NCI-H446 treated with DMSO at 0.1 percent for 48 hours (cell line): ENCODE measurements around the gene AKAP7.

Experiments
- DNase-seq: peaks from one replicate; lab custom pipeline; 2025; lab: John Stamatoyannopoulos, UW

Gene AKAP7

DNA sequence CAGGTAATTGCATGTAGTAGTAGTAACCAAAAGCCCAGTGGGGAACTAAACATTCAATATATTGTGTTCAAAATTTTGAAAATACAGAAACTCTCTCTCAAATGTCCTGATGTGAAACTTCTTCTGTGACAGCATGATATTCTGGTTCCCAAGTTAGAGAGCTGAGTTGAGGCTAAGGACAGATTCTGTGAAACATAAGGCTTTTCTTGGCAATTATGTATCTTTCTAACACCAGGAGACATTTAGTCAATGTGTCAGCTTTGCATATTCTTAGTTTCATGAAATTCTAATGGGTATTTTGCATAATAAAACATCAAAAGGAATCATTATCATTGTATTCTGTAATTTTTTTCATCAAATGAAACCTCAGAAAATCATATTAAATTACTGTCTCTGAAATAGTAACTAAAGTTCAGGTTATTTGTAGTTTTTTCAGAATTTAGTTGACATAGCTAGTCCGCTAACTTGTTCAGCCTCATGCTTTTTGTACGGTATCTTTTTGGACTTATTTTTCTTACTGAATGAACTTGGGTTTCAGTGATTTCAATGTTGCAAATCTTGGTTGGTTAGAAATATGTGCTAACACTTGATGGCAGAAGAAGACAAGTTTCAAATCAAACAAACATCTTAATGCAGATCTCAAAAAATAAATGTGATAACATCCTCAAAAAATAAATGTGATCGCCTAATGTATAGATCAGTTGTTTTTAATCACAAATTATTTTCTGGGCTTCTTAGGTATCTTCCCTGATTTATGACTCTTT, 70.4 kb downstream of the AKAP7 start:
- DNase-seq, result no peak

DNA sequence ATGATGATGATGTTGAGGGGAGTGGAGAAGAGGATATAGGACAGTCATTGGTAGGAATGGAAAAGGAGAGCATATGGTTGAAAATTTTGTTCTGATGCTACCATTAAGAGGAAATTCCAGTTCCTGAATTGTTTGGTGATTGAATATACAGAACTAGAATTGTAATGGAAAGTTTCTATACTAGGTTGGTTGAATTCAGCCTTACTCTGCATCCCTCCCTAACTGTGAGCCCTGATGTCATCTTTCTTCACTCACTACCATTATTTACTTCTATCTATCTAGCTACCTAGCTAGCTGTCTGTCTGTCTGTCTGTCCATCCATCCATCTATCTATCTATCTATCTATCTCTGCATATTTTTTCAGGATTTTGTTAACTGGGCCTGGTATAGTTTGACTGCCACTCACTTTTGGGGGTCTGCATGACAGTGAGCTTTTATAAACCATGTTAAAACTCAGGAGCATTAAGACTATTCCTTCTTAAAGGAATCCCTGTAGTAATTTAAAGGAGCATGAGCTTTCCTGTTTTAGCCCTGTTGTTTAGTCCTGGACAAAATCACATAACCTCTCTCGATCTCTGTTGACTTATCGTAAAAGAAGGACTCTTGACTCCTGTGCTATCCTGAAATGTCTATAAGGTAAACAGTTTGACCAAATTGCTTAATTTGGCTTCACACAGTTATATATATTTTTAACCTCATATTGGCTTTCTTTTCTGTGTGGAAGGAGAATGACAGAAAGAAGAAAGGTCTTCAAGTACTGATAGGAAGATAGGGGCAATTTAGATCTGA, 71.4 kb downstream of the AKAP7 start:
- DNase-seq, result no peak

DNA sequence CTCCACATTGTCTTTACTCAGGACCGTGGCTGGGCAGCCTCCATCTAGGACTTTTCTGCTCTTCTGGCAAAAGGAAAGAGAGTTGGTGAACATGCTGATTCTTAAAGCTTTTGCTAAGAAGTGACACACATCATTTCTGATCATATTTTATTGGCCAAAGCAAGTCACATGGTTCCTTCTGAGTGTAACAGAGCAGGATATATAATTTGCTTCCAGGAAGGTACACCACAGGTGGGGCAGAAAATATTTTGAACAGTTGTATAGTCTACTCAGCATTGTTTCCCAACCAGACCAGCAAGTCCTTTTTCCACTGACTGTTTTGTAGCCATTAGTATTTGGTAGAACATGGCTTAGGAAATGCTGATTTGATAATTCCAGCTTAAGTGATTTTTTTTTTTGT, 73.5 kb downstream of the AKAP7 start:
- no peak for DNase-seq

DNA sequence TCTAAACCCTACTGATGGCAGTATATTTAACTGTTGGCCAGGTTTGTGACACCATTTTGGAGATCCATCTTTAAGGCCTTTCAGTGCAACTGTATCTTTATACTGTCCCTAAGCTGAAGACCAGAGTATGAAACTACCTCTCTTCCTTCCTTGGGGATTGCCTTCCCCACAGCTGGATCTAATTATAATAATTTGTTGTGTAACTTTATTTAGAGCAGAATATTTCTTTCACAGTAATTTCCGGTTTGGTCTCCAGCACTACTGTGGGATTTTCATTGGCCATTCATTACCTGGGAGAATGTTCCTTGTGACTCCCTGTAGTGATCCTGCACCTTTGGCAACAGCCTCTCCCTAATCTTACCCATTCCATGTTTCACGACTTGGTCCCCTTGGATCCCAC, 75.2 kb downstream of the AKAP7 start:
- DNase-seq, result no peak

DNA sequence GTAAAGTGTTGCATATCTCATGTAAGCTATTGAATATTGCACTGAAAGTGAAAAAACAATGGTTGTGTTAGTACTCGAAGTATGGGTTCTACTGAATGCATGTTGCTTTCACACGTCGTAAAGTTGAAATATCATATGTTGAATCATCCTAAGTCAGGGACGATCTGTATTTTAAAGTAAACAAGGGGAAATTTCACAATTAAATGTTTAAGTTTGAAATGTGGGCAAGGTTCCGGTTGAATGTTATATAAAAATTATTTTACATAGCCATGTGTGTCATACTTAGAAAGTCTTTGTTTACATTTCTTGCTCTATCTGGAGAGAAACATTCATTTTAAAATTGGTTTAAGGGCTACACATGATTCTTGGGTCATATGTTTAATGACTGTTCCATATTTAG, 76.8 kb downstream of the AKAP7 start:
- DNase-seq, result no peak

DNA sequence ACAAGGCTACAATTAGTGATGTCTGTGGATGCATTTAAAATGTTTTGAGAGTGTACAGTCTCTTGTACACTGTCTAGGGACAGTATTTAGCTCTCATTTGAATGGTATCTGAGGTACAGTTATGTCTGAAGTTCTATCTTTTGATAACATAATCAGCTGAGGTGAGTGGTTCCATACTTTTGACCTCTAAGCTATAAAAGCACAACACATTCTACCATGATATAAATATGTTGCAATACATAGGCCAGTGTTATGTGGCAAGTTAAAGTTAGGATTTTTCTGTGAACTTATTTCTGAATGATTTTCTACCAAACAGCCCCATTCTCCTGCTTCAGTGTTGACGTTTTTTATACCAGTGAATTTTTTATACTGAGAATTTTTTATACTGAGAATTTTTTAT, 77.6 kb downstream of the AKAP7 start:
- no peak for DNase-seq

DNA sequence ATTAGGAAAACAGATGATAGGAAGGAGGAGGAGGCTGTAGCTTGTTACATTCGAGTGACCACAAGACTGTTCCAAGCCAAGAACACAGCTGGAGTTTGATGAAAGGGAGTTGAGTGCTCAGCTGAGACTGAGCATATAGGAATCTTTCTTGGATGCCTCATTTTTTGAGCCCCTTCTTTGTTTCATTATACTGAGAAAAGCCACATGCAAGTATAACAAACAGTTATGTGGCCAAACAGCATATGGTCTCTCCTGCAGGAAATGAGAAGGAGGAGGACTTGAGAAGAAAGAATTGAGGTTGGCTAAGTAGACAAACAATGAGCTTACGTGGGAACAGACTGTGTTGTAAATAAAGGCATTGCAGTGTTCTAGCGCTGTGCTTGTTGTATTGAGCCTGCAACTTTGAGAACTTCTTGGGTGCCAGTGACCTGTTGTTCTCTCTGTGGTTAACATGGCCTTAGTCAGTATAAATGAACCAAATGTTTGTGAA, 78.3 kb downstream of the AKAP7 start:
- DNase-seq, result no peak

DNA sequence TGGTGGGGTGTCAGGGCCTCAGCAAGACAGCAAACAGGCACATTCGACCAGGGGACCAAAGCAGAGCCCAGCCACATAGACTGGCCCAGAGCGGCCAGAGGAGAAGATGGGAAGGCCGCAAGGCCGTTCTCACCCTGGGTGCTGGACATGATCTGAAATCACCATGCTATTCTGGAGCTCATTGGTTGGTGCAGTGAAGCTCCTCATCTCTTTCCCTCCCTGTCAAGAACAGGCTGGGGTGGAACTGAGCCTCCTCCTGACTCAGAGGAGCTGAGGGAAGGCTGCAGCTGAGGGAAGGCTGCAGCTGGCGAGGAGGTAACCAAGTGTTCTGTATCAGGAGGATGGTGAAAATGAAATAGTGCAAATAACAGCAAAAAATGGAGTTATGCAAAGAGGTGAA, 80.0 kb downstream of the AKAP7 start:
- no peak for DNase-seq

DNA sequence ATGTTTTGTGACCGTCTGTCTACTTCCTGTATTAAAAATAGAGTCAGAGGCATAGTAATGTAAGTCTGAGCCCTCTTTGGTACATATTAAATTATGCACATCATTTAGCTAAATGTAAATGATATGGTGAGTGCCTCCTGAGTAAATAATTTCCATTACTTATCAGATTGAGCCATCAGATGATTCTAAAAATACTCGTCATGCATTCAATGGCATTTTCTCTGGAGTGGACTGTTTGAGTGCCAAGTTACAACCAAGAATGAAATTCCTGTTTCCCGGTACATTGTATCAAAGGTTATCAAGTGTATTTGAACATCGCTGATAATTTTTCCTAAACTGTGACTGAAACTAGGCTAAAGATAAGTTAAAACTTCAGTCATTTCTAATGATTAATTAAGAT, 81.0 kb downstream of the AKAP7 start:
- no peak for DNase-seq

DNA sequence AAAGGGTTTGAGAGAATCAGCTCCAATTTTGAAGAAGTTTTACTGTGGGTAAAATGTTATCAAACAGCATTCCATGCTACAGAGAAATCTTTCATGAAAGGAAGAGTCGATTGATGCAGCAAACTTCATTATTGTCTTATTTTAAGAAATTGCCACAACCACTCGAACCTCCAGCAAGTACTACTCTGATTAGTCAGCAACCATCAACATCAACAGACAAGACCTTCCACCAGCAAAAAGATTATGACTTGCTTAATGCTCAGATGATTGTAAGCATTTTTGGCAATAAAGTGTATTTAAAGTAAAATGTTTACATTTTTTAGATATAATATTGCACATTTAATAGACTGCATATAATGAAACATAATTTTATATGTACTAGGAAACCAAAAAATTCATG, 87.5 kb downstream of the AKAP7 start:
- DNase-seq, result no peak

DNA sequence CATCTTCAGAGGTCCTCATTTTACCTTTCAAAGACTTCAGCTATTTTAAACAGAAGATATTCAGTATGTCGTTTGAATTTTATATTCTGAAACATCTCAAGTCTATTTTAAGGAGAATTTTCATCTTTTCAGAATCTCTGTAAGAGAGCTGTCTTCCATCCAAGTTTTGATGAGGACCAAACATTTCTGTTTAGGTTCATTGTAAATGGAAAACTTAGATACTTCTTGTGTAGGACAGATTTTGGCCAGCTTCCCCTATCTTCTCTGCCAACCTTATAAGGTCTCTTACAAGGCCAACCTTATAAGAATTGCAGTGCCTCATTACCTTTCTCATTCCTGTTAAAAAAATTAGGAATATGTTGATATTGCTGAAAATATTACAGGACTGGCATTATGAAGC, 88.1 kb downstream of the AKAP7 start:
- no peak for DNase-seq

DNA sequence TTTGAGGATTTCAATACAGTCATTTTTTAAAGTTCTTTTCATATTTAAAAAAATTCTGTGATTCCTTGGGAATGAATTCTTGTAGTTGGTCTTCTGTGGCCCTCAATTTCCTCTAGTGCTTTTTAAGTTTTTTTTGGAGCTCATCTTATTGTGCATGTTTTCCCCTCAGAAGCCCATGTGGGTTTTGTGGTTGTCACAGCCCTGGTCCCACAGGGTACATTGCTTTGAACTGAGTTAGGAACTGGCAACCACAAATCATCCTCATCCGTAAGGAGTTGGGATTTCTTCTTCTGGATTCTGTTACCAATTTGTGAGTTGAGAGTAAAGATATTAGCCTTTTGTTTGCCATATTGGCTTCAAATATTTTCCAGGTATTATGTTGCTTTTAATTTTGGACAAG, 89.9 kb downstream of the AKAP7 start:
- no peak for DNase-seq

DNA sequence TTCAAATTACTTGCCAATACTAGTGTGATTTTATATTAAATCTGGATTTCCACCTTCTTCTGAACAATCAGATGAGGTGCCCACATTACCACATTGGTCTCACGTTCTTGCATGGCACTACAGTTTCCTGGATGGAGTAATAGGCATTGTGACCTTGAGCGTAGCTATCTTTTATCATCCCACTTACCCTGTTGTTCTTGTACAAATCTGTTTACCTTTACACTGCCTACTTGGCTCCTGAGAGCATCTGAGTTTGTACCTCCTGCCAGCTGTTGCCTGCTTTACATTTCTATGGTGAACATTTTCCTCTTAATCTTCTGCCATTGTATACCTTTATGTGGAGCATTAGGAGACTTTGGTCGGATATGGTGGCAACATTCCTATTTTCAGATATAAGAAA, 90.7 kb downstream of the AKAP7 start:
- DNase-seq, result no peak

DNA sequence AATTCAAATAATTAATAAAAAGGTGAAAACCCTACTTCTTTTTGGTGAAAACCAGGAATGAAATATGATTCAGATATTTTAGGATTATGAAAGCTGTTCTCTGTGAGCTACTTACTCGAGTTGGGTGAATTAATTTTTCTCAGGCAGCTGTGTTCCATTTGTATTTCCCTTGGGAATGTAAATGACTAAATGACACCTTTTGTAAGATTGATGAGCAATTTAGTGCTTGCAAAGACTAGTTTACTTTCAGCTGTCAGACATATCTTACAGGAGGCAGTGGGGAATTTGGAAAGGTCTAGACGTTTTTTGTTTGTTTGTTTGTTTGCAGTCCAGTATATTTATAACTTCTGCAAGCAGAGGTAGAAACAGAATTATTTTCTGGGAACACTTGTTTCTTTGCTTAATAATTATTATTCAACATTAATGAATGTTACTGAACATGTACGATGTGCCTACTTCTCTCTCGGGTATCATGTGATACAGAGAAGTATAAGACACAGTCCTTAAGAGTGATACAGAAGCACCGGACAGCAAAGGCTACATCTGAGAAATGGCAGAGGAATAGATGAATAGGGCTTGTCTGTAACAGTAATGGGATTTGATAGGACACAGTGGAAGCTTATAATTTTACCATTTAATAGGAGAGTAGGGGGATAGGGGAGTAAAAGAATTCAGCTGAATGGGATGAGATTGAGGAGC, 91.3 kb downstream of the AKAP7 start:
- no peak for DNase-seq

DNA sequence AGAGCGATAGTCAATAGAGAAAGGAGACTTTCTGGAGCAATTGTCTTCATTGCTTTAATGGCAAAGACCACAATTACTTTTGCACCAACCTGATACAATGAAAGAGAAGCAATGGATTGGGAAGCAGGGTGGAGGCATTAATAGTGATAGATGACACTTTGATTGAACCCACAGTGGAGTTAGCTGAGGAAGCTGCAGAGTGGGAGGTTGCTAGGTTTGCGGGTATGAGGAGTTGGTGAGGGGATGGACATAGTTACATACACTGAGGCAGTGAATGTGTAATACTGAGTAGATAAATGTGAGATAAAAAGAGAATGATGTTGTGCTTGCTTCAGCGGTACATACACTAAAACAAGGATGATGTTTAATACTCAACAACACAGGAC, 91.9 kb downstream of the AKAP7 start:
- no peak for DNase-seq

DNA sequence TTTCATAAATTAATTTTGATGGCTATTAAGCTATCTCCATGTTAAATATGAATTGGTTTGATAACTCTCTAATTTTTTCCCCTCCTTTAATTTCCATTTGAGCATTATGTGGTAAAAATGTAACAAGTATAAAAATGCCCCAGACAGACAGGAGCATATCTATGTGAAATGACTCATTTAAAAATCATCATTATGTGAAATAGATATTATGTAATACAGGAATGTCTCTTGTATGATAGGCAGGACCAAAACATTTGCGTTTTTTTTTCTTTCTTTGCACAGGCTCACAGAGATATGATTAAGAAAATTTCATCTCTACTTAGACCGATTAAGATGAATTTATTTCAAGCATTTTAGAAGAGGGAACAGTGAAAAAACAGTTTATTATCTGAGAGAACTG, 95.8 kb downstream of the AKAP7 start:
- no peak for DNase-seq

DNA sequence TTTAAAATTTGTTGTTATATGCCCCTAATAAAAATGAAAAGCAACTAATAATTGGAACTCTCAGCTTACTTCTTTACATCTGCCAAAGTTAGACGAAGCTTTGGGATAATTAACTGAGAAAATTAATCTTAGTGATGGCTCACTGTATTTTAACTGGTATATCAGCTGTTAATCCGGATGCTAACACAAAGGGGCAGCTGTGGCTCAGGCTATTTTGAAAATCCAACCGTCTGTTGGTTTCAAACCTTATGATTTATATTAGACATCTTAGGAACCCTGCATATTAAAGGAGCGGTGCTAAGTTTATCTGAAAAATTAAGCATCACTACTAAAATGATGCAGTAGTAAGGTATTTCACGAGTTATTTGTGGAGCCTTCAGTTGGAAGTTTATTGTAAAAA, 96.6 kb downstream of the AKAP7 start:
- DNase-seq, result no peak

DNA sequence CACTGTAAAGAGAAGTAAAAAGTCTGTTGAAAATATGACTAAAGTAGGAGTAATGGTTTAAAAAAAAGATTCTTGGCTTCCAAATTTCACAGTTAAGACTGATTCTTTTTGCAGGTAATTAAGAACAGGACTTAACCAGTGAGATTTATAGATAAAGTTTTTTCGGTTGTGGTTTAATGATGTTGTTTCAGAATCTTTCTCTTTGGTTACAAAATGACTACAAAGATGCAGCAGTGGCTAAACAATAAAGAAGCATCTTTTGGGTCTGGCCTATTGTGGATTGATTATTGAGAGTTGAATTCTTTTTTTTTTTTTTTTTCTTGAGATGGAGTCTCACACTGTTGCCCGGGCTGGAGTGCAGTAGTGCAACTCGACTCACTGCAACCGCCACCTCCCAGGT, 109.7 kb downstream of the AKAP7 start:
- no peak for DNase-seq

DNA sequence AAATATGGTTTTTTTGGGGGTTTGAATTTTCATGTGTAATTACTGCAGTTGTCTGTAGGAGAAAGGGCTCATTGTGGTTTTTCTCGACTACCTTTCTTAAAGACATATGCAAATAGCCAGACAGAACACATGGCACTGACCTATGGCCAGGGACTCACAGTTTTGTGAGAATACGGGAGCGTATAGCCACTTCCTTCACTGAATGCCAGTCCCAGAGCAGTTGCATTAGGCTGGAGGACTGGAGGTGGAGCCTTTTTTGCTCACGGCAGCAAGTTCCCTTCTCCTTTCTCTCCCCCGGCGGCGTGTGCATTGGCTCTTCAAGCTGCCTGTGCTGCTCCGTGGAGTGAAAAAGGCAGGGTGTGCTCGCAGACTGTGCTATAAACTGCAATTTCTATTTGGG, 114.9 kb downstream of the AKAP7 start:
- DNase-seq, result no peak

DNA sequence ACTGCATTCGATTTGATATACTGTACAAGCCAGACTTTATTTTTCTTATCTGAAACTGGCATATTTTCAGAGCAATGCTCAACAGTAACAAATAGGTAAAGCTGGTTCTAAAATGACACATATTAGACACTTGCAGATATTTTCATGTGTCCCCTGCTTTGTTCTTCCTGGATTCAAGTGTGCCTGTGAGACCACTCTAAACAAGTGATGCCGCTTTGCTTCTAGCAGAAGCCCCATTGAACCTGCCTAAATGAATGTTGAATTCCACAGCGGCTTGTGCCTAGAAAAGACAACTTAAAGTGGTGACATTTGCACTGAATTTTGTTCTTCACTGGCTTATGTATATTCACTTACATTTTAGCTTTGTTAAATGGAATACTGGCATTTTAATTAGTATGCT, 115.7 kb downstream of the AKAP7 start:
- DNase-seq, result no peak

DNA sequence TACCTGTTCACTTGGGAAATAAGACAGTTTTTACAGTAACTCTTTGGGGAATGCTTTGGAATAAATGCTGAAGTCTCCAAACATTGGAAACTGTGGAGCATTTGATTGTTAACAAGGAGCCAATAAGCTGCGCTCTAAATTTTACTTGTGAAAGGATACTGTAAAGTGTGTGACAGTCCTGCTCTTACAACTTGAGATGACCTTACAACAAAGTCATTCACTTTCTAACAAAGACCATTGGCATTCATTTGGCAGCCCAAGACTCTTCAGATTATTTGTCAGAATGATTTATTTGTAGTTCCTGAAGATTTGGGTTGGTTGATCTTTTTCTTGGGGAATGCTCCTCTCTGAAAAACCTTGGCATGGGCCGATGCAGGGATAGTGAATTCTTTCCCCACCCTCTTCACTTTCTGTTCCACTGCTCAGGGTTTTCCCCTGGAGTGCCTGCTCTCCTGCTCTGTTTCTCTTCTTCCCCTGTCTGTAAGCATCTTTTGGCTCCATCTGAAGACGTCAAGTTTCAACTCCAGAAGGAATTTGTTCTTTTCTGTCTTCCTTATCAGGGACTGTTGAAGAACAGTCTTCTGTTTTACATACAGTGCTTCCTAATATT, 116.4 kb downstream of the AKAP7 start:
- no peak for DNase-seq

DNA sequence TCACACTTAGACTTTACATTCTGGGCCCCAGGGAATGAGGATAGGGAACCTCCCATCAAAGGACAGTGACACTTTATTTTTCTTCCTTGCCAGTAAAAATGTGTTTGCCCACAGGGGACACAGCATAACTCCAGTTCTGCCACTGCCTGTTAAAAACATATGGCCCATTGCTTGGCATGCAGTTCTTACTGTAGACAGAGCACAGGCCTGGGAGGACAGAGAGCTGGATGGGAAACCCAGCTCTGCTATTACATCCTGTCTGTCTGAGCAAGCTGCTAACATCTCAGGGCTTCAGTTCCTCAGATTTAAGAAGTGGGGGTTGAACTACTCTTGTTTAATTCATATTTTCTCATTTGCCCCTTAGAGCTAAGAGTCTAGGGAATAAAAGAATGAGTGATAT, 120.2 kb downstream of the AKAP7 start:
- DNase-seq, result no peak

DNA sequence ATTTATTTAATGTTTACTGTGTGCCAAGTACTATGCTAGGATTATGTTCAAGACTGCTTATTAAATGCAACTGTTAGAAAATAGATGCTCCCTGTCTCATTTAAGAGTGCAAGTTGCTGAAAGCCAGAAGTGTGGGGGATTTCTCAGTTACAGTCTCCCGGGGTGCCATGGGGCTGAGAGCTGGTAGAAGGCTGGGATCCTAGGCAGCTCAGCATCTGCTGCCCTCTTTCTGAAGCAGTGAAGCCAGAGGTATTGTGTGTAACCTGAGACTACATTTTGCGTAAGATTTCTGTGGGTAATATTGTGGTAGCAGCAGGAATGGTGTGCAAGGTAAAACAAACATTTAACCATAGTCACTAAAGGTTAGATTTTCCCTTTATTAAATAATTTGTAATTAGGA, 120.6 kb downstream of the AKAP7 start:
- no peak for DNase-seq
